IMR-90 (cell line): ENCODE results near the gene NPBWR2. TPM values are rescaled to one million over a fixed set of nuclear protein-coding genes. Genes with fewer than 3 reads are reported as not detected.

ENCODE experiments used
- ATAC-seq: fragments of 200-7000 bp; cut with Tn5 transposase; 2 replicates; pipeline ENCODE4 v1.9.1; 2020; ENCODE audit warnings: low read depth, mild to moderate bottlenecking, moderate library complexity
- BruUV-seq: library from RNA; stranded (reverse); fragments of 400-500 nt; replicated peaks from 2 replicates; lab custom pipeline; 2021; lab: Mats Ljungman, UMichigan
- CTCF ChIA-PET: fragments of 300-600 bp; formaldehyde crosslinking; extraction: SDS; loops from one replicate; lab custom pipeline; 2021; ENCODE audit warnings: antibody characterized with exemption; lab: Yijun Ruan, JAX
- POLR2A ChIA-PET: fragments of 300-600 bp; sonication (Branson Sonifier 250); formaldehyde crosslinking; loops from one replicate; lab custom pipeline; 2022; ENCODE audit warnings: antibody characterized with exemption; ENCODE audit not compliant: unreplicated experiment; lab: Charles Lee
- DNase-seq: peaks from one replicate; pipeline ENCODE4 v3.0.0; 2013
- H2AFZ ChIP-seq: replicated peaks from 2 replicates; pipeline ENCODE3; 2013; ENCODE audit warnings: low read length, mild to moderate bottlenecking; ENCODE audit not compliant: poor library complexity
- H2AK5ac ChIP-seq: 2 replicates; pipeline ENCODE4 v1.6.1; 2013; ENCODE audit warnings: low read depth, low read length, inconsistent platforms
- H2AK9ac ChIP-seq: replicated peaks from 2 replicates; pipeline ENCODE3; 2013; ENCODE audit warnings: mild to moderate bottlenecking, low read depth, low read length, moderate library complexity; ENCODE audit not compliant: poor library complexity
- H2BK120ac ChIP-seq: 2 replicates; pipeline ENCODE4 v1.6.1; 2013; ENCODE audit warnings: low read depth, low read length, inconsistent platforms
- H2BK15ac ChIP-seq: 3 replicates; pipeline ENCODE4 v1.6.1; 2013; ENCODE audit warnings: low read depth, low read length, inconsistent platforms
- H2BK20ac ChIP-seq: 2 replicates; pipeline ENCODE4 v1.6.1; 2013; ENCODE audit warnings: low read depth, mild to moderate bottlenecking, inconsistent platforms, low read length, moderate library complexity
- H2BK5ac ChIP-seq: 2 replicates; pipeline ENCODE4 v1.6.1; 2013; ENCODE audit warnings: mild to moderate bottlenecking, low read depth, low read length, inconsistent platforms; ENCODE audit not compliant: poor library complexity, severe bottlenecking
- H3K14ac ChIP-seq: replicated peaks from 2 replicates; pipeline ENCODE4 v1.6.1; 2013; ENCODE audit warnings: low read depth, low read length, inconsistent platforms
- H3K18ac ChIP-seq: 2 replicates; pipeline ENCODE4 v1.6.1; 2013; ENCODE audit warnings: low read depth, low read length, control low read depth
- H3K23ac ChIP-seq: 2 replicates; pipeline ENCODE4 v1.6.1; 2013; ENCODE audit warnings: low read depth, low read length, inconsistent platforms
- H3K27ac ChIP-seq: 2 replicates; pipeline ENCODE4 v1.5.1; 2013; ENCODE audit warnings: mild to moderate bottlenecking, control low read depth, low read length; ENCODE audit not compliant: insufficient read depth
- H3K27me3 ChIP-seq: 2 replicates; pipeline ENCODE4 v1.6.1; 2013; ENCODE audit warnings: low read length; ENCODE audit not compliant: control insufficient read depth, insufficient read depth
- H3K36me3 ChIP-seq: 2 replicates; pipeline ENCODE4 v1.6.1; 2013; ENCODE audit warnings: low read length, mixed read lengths; ENCODE audit not compliant: control insufficient read depth, insufficient read depth
- H3K4ac ChIP-seq: 2 replicates; pipeline ENCODE4 v1.6.1; 2013; ENCODE audit warnings: low read depth, low read length, inconsistent platforms
- H3K4me1 ChIP-seq: 2 replicates; pipeline ENCODE4 v1.6.1; 2013; ENCODE audit warnings: low read length, mixed read lengths; ENCODE audit not compliant: control insufficient read depth, insufficient read depth
- H3K4me2 ChIP-seq: 2 replicates; pipeline ENCODE4 v1.6.1; 2013; ENCODE audit warnings: low read depth, mild to moderate bottlenecking, control low read depth, low read length, moderate library complexity
- H3K4me3 ChIP-seq: 2 replicates; pipeline ENCODE4 v1.5.1; 2013; ENCODE audit warnings: low read depth, mild to moderate bottlenecking, control low read depth, low read length, moderate library complexity; ENCODE audit not compliant: insufficient read depth
- H3K56ac ChIP-seq: 2 replicates; pipeline ENCODE4 v1.6.1; 2013; ENCODE audit warnings: low read length, inconsistent platforms; ENCODE audit not compliant: insufficient read depth; ENCODE audit errors: extremely low read depth
- H3K79me1 ChIP-seq, 2 experiments: 2 replicates each; pipeline ENCODE4 v1.6.1; 2013; ENCODE audit warnings: low read length in 2 of 2, inconsistent platforms in 1 of 2, low read depth in 1 of 2
- H3K9ac ChIP-seq: 2 replicates; pipeline ENCODE4 v1.6.1; 2013; ENCODE audit warnings: low read depth, low read length, control low read depth
- H3K9me1 ChIP-seq: 2 replicates; pipeline ENCODE4 v1.6.1; 2013; ENCODE audit warnings: low read length, inconsistent platforms; ENCODE audit not compliant: insufficient read depth
- H3K9me3 ChIP-seq: 2 replicates; pipeline ENCODE4 v1.6.1; 2013; ENCODE audit warnings: low read length; ENCODE audit not compliant: control insufficient read depth, insufficient read depth
- H4K20me1 ChIP-seq: 2 replicates; pipeline ENCODE4 v1.6.1; 2013; ENCODE audit warnings: low read length, inconsistent platforms; ENCODE audit not compliant: insufficient read depth
- H4K5ac ChIP-seq: 2 replicates; pipeline ENCODE4 v1.6.1; 2013; ENCODE audit warnings: mild to moderate bottlenecking, low read depth, low read length, control low read depth
- H4K8ac ChIP-seq, 2 experiments: 2 replicates each; pipeline ENCODE4 v1.6.1; 2013; ENCODE audit warnings: low read depth in 2 of 2, low read length in 2 of 2, control low read depth in 1 of 2, inconsistent platforms in 1 of 2
- H4K91ac ChIP-seq: 2 replicates; pipeline ENCODE4 v1.6.1; 2013; ENCODE audit warnings: low read depth, low read length, inconsistent platforms; ENCODE audit not compliant: insufficient read depth
- BHLHE40 ChIP-seq: fragments of 150-350 bp; IDR thresholded peaks from 2 replicates; pipeline ENCODE4 v1.6.1; 2016; ENCODE audit warnings: mild to moderate bottlenecking, low read depth, low read length
- MAZ ChIP-seq: IDR thresholded peaks from 2 replicates; pipeline ENCODE4 v1.6.1; 2012; ENCODE audit warnings: low read depth, mild to moderate bottlenecking, low read length, improper control_type of control experiment, moderate library complexity, borderline replicate concordance
- MXI1 ChIP-seq: IDR thresholded peaks from 2 replicates; pipeline ENCODE4 v1.6.1; 2012; ENCODE audit warnings: low read depth, mild to moderate bottlenecking, low read length, moderate library complexity, borderline replicate concordance
- NFE2L2 ChIP-seq: fragments of 150-350 bp; IDR thresholded peaks from 2 replicates; pipeline ENCODE4 v1.6.1; 2016; ENCODE audit warnings: low read depth, mild to moderate bottlenecking, low read length
- RCOR1 ChIP-seq: IDR thresholded peaks from 2 replicates; pipeline ENCODE4 v1.6.1; 2012; ENCODE audit warnings: mild to moderate bottlenecking, low read length, improper control_type of control experiment; ENCODE audit not compliant: insufficient replicate concordance
- RFX5 ChIP-seq: IDR thresholded peaks from 2 replicates; pipeline ENCODE4 v1.8.0; 2012; ENCODE audit warnings: low read depth, mild to moderate bottlenecking, low read length, moderate library complexity
- SMC3 ChIP-seq: fragments of 150-350 bp; IDR thresholded peaks from 2 replicates; pipeline ENCODE4 v1.6.1; 2016; ENCODE audit warnings: low read depth, mild to moderate bottlenecking, antibody characterized with exemption, low read length, moderate library complexity
- WGBS, 2 experiments: methylation state at CpG; one replicate each; pipeline versions ENCODE4 v1.1.5 to v1.1.7; 2013; ENCODE audit warnings: missing lambda C conversion rate in 2 of 2; ENCODE audit not compliant: insufficient read length in 1 of 2; ENCODE audit errors: extremely low coverage in 2 of 2; 5-methylcytosine and 5-hydroxymethylcytosine counted together
- dilution Hi-C: fragments of 300-500 bp; cut with HindIII; formaldehyde crosslinking; loops from one replicate; pipeline ENCODE4 v1.14.3; 2018; ENCODE audit warnings: low sequenced_read_pairs; ENCODE audit not compliant: unreplicated experiment
- in situ Hi-C: fragments of 300-500 bp; cut with MboI; formaldehyde crosslinking; loops from 3 replicates; pipeline ENCODE4 v1.14.3; 2019; ENCODE audit warnings: low sequenced_read_pairs, inconsistent platforms, mixed read lengths
- intact Hi-C: fragments of 100-400 bp; cut with micrococcal nuclease; formaldehyde crosslinking; loops from 2 replicates; pipeline ENCODE4 v1.10.0; 2022
- polyA plus RNA-seq, 3 experiments: library from polyadenylated mRNA; depleted of rRNA; stranded (reverse); fragments of >200 nt; gene quantifications; 2 replicates each; pipeline ENCODE4 v1.2.3, GENCODE V29; 2012; ENCODE audit warnings: low replicate concordance in 1 of 3
- total RNA-seq: library from RNA; depleted of rRNA; stranded (reverse); fragments of >200 nt; gene quantifications from 2 replicates; pipeline ENCODE4 v1.2.3, GENCODE V29; 2012
- TF ChIP-seq, protein P1 (sequence below): conservative IDR thresholded peaks from 2 replicates; pipeline ENCODE4 v1.5.1; 2012; ENCODE audit warnings: mild to moderate bottlenecking, low read depth, low read length, improper control_type of control experiment

The NPBWR2 gene
- total and polyA plus RNA-seq, 2 of the 4 experiments (the other 2 are of a cell fraction) = not detected

DNA sequence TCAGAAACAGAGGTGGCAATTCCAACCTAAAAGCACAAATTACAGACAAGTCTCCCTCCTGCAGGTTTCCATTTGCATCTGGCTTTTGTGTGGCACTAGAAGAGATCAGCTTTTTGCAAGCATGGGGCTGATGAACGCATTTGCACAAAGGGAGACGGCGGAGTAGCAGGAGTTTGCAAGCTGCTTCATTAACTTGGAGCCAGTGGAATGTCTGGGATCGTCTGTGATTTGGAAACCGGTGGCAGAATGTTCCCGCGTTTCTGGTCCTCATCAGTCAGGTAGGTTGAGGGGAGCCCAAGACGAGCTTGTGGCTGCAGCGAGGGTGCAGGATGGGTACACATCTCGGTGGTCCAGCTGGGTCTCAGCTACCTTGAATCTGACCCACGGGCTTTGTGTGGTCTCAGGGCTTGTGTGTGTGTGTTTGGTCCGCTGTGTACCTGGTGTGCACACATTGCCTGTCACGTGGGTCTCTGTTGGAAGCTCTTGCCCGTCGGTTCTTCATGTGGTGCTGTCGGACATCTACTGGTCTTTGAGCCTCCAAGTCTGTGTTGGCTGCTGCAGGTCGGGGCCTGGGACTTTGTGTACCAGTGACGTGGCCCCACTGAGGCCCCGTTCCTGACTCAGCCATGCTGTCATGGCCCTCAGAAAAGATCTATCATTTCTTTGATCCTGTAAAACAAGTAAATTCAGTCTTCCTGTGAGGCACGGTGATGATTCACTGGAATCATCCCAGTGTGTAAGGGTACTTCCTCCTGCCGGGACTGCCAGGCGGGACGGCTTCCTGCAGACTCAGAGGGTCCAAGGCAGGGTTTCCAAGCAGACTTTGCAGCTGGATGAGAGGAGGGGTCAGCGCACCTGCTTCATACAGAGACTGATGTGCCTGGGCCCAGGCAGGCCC is 44.5 kb upstream of the NPBWR2 start:
- TF ChIP-seq RFX5 = no peak
- TF ChIP-seq, protein P1, sequence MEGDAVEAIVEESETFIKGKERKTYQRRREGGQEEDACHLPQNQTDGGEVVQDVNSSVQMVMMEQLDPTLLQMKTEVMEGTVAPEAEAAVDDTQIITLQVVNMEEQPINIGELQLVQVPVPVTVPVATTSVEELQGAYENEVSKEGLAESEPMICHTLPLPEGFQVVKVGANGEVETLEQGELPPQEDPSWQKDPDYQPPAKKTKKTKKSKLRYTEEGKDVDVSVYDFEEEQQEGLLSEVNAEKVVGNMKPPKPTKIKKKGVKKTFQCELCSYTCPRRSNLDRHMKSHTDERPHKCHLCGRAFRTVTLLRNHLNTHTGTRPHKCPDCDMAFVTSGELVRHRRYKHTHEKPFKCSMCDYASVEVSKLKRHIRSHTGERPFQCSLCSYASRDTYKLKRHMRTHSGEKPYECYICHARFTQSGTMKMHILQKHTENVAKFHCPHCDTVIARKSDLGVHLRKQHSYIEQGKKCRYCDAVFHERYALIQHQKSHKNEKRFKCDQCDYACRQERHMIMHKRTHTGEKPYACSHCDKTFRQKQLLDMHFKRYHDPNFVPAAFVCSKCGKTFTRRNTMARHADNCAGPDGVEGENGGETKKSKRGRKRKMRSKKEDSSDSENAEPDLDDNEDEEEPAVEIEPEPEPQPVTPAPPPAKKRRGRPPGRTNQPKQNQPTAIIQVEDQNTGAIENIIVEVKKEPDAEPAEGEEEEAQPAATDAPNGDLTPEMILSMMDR = no peak
- no peak for TF ChIP-seq RCOR1
- TF ChIP-seq SMC3 = no peak
- TF ChIP-seq NFE2L2 = no peak
- TF ChIP-seq MXI1 = no peak
- TF ChIP-seq MAZ = no peak
- TF ChIP-seq BHLHE40 = no peak
- Histone ChIP-seq H2BK20ac (no peak overlapping the region), H3K36me3 (no peaks in the 10 kb centered on the region), H3K9me3 (no peaks in the 10 kb centered on the region; the same call in 1 of the 2 replicates), H2BK5ac (no peak overlapping the region), H3K18ac (no peak overlapping the region), H3K9me1 (peaks cover 3% of the 10 kb centered on the region; the same call in 1 of the 2 replicates), H2AK9ac (no peak overlapping the region), H3K4ac (no peak overlapping the region), H3K4me2 (no peak overlapping the region), H3K14ac (no peak overlapping the region), H3K23ac (no peak overlapping the region), H2BK15ac (no peak overlapping the region), H3K4me1 (no peaks in the 10 kb centered on the region), H3K4me3 (no peak overlapping the region), H4K91ac (no peak overlapping the region), H3K9ac (no peak overlapping the region), H3K79me1 (no peaks in the 10 kb centered on the region), H3K27ac (no peak overlapping the region), H4K20me1 (no peaks in the 10 kb centered on the region; the same call in 1 of the 2 replicates), H4K8ac (no peak overlapping the region), H4K5ac (no peak overlapping the region), H2AFZ (no peak overlapping the region), H2AK5ac (no peak overlapping the region), H3K27me3 (peaks cover 16% of the 10 kb centered on the region), H3K56ac (no peak overlapping the region), H2BK120ac (no peak overlapping the region)
- intact Hi-C loops (no loop called here), dilution Hi-C loops (no loop called here), in situ Hi-C loops (no loop called here)
- ChIA-PET POLR2A (no interaction called here), CTCF (no interaction called here)
- BruUV-seq = no TSS peak
- DNase-seq (peak; percentile 46), ATAC-seq (no peak)
- 60% methylated on average over 15 of the region's 24 CpGs; no CpG with 5 or more reads in 1 of the 2 experiments for WGBS, 2 experiments
